ENCODE measurements around the gene HORMAD2. TPM values are rescaled to one million over a fixed set of nuclear protein-coding genes. Genes with fewer than 3 reads are reported as not detected.

The HORMAD2 gene
- total RNA-seq, 4 donors from 2014 or later: not detected

DNA sequence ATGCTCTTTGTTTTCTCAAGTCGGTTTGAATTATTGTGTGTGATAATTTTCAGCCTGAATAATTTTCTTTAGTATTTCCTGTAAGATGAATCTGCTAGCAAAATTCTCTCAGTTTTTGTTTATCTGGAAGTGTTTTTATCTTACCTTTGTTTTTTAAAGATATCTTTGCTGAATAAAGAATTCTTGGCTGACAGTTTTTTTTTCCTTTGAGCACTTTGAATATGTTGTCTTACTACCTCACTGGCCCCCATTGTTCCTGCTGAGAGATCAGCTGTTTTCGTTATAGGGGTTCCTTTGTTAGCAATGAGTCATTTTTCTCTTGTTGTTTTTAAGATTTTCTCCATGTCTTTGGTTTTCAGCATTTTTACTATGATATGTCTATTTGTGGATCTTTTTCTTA is 63.0 kb downstream of the HORMAD2 start:
- 82 to 86% methylated on average over 2 of the region's 2 CpGs for WGBS, 2 donors
- DNase-seq (ENCODE audit: low spot score in 2 of 2): no peak
- TF ChIP-seq, protein P1, sequence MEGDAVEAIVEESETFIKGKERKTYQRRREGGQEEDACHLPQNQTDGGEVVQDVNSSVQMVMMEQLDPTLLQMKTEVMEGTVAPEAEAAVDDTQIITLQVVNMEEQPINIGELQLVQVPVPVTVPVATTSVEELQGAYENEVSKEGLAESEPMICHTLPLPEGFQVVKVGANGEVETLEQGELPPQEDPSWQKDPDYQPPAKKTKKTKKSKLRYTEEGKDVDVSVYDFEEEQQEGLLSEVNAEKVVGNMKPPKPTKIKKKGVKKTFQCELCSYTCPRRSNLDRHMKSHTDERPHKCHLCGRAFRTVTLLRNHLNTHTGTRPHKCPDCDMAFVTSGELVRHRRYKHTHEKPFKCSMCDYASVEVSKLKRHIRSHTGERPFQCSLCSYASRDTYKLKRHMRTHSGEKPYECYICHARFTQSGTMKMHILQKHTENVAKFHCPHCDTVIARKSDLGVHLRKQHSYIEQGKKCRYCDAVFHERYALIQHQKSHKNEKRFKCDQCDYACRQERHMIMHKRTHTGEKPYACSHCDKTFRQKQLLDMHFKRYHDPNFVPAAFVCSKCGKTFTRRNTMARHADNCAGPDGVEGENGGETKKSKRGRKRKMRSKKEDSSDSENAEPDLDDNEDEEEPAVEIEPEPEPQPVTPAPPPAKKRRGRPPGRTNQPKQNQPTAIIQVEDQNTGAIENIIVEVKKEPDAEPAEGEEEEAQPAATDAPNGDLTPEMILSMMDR (IDR thresholded peaks at IDR 0.05): no peak
- TF ChIP-seq POLR2A (IDR thresholded peaks at IDR 0.05): no peak
- no peak overlapping the region for H3K4me3 ChIP-seq (ENCODE audit: low read depth, poor library complexity, severe bottlenecking)
- intact Hi-C loops (cut with DNase I; ENCODE audit: low total_unique reads): no loop called here

DNA sequence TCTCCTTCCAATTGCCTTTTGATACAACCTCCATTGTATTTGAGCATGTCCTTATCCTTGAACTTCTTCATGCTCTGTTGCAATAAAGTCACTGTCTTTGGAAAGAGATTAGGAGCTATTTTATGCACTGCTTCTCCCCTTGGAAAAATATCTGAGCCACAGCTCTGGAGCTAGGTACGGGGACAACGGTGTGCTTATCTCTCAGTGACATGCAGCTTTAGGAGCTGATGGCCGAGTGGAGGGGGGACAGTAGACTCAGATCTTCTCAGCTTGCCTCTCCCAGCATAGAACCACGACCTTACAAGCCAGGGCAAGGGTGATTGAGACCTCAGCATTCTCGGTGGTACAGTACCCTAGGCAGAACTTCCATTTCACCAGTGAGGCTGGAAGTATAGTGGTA is 64.1 kb downstream of the HORMAD2 start:
- intact Hi-C loops (cut with DNase I; ENCODE audit: low total_unique reads): no loop called here
- WGBS, 2 donors: 79 to 81% methylated on average over 5 of the region's 5 CpGs
- no peak overlapping the region for H3K4me3 ChIP-seq (ENCODE audit: low read depth, poor library complexity, severe bottlenecking)
- DNase-seq (ENCODE audit: low spot score in 2 of 2): no peak
- TF ChIP-seq, protein P1 (IDR thresholded peaks at IDR 0.05): no peak
- no peak for TF ChIP-seq POLR2A (IDR thresholded peaks at IDR 0.05)

DNA sequence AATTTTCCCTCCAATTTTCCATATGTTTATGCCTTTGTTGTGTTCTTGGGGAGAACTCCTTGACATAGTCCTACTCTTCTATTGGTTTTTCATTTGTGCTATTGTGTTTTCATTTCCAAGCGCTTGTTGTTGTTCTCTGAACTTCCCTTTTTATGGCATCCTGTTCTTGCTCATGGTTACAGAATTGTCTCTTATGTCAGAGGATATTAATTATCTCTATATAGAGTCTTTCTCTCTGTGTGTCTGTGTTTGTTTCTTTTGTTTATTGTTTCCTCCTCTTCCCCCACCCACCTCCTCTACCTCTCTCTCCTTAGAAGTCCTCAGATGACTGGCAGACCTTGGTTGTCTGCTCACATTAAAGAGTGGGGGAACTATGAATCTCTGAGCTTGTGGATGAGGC is 69.9 kb downstream of the HORMAD2 start:
- DNase-seq (ENCODE audit: low spot score in 2 of 2): no peak
- intact Hi-C loops (cut with DNase I; ENCODE audit: low total_unique reads): no loop called here
- WGBS, 2 donors: 81 to 84% methylated on average over 1 of the region's 1 CpG
- no peak overlapping the region for H3K4me3 ChIP-seq (ENCODE audit: low read depth, poor library complexity, severe bottlenecking)
- TF ChIP-seq POLR2A (IDR thresholded peaks at IDR 0.05): no peak
- TF ChIP-seq, protein P1 (IDR thresholded peaks at IDR 0.05): no peak

DNA sequence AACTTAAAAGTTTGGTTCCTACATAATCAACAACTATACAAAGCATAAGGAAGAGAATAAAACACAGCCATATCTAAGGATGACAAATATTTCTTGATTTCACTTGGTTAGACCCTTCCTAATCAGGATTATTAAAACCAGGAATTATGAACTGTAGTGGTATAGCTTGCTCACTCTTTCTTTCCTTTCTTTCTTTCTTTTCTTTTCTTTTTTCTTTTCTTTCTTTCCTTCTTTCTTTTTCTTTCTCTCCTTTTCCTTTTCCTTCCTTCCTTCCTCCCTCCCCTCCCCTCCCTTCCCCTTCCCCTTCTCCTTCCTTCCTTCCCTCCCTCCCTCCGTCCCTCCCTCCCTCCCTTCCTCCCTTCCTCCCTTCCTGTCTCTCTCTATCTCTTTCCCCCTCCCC is 78.0 kb downstream of the HORMAD2 start:
- DNase-seq (ENCODE audit: low spot score in 2 of 2): no peak
- no peak overlapping the region for H3K4me3 ChIP-seq (ENCODE audit: low read depth, poor library complexity, severe bottlenecking)
- intact Hi-C loops (cut with DNase I; ENCODE audit: low total_unique reads): no loop called here
- 67 to 100% methylated on average over 1 of the region's 1 CpG for WGBS, 2 donors
- TF ChIP-seq, protein P1 (IDR thresholded peaks at IDR 0.05): no peak
- no peak for TF ChIP-seq POLR2A (IDR thresholded peaks at IDR 0.05)

DNA sequence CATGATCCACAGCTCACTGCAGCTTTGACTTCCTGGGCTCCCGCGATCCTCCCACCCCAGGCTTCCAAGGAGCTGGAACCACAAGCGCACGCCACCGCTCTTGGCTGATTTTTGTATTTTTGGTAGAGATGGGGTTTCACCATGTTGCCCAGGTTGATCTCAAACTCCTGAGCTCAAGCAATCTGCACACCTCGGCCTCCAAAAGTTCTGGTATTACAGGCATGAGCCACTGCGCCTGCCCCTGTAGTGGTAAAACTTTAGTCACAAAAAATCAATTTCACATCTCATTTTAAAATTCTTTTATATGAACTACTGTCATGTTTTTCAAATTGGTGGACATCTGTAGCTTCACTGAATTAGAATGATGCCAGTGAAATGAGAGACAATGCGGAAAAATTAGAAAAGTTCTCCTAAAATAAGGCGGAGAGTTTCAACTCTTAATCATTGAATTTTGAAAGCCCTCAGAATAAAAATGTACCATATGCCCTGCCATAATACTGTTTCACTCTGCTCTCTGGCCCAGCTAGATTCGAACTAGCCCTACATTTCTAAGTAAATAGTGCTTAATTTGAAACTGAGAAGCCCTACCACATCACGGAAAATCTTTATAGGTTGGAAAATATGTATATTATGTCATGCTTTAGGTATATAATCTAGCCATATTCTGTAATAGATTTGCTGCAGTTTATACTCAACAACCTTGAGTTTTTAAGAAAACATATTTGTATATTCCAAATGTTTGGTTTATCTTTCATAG is 78.7 kb downstream of the HORMAD2 start:
- TF ChIP-seq, protein P1 (IDR thresholded peaks at IDR 0.05): no peak
- no peak for TF ChIP-seq POLR2A (IDR thresholded peaks at IDR 0.05)
- WGBS, 2 donors: 91 to 93% methylated on average over 11 of the region's 11 CpGs

More for the DNA sequence above, 78.7 kb downstream of the HORMAD2 start:
- H3K4me3 ChIP-seq (ENCODE audit: low read depth, poor library complexity, severe bottlenecking): no peak overlapping the region
- no peak for DNase-seq (ENCODE audit: low spot score in 2 of 2)
- intact Hi-C loops (cut with DNase I; ENCODE audit: low total_unique reads): no loop called here
